ENCODE results near the gene LILRA5.

GRCh38 chr19:54336893-54337857 is 24.2 kb upstream of the LILRA5 start:
- no peak for TF ChIP-seq EZH2 (IDR thresholded peaks at IDR 0.05; ENCODE audit: borderline replicate concordance, insufficient read depth, low read depth, low read length, poor library complexity, severe bottlenecking)
- TF ChIP-seq, protein P1, sequence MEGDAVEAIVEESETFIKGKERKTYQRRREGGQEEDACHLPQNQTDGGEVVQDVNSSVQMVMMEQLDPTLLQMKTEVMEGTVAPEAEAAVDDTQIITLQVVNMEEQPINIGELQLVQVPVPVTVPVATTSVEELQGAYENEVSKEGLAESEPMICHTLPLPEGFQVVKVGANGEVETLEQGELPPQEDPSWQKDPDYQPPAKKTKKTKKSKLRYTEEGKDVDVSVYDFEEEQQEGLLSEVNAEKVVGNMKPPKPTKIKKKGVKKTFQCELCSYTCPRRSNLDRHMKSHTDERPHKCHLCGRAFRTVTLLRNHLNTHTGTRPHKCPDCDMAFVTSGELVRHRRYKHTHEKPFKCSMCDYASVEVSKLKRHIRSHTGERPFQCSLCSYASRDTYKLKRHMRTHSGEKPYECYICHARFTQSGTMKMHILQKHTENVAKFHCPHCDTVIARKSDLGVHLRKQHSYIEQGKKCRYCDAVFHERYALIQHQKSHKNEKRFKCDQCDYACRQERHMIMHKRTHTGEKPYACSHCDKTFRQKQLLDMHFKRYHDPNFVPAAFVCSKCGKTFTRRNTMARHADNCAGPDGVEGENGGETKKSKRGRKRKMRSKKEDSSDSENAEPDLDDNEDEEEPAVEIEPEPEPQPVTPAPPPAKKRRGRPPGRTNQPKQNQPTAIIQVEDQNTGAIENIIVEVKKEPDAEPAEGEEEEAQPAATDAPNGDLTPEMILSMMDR (IDR thresholded peaks at IDR 0.05) = no peak
